Stomach (tissue), 9 donors: ENCODE results near the gene MCM5. TPM values are rescaled to one million over a fixed set of nuclear protein-coding genes. Genes with fewer than 3 reads are reported as not detected.

Experiments
- DNase-seq, 2 donors: peaks; one replicate each; pipeline versions ENCODE4 v3.0.0 to v3.0.0-alpha.2; 2013 to 2019
- H3K27ac ChIP-seq, 5 donors: fragments of 200-600 bp in 4 of 5; sonication (generic) in 4 of 5; one replicate each; pipeline ENCODE4 v1.5.1; 2013 to 2019; ENCODE audit warnings: mild to moderate bottlenecking in 1 of 5, moderate library complexity in 1 of 5
- H3K27me3 ChIP-seq, 3 donors: fragments of 200-600 bp; sonication (generic); one replicate each; pipeline ENCODE4 v1.5.1; 2017 to 2019; ENCODE audit warnings: mixed run types in 1 of 3
- H3K36me3 ChIP-seq, 4 donors: fragments of 200-600 bp; sonication (generic); 1 replicate in 3 of 4; 2 replicates in 1 of 4; pipeline ENCODE4 v1.5.1; 2016 to 2019
- H3K4me1 ChIP-seq, 4 donors: fragments of 200-600 bp; sonication (generic); one replicate each; pipeline ENCODE4 v1.5.1; 2016 to 2019
- H3K4me3 ChIP-seq, 4 donors: fragments of 200-600 bp; sonication (generic) in 3 of 4; one replicate each; pipeline ENCODE4 v1.5.1; 2016 to 2019; ENCODE audit warnings: mild to moderate bottlenecking in 1 of 4
- H3K9me3 ChIP-seq, 4 donors: fragments of 200-600 bp; sonication (generic); one replicate each; pipeline ENCODE4 v1.5.1; 2016 to 2019
- EP300 ChIP-seq: sonication (generic); formaldehyde crosslinking; IDR thresholded peaks from one replicate; pipeline ENCODE4 v1.6.1; 2017; ENCODE audit warnings: antibody characterized with exemption
- POLR2A ChIP-seq, 4 donors: fragments of 450-650 bp; IDR thresholded peaks; one replicate each; pipeline ENCODE4 v1.6.1; 2016; ENCODE audit warnings: antibody characterized with exemption in 4 of 4, control low read depth in 2 of 4, mild to moderate bottlenecking in 1 of 4, moderate library complexity in 1 of 4
- POLR2AphosphoS5 ChIP-seq, 3 donors: sonication (generic); formaldehyde crosslinking; IDR thresholded peaks; one replicate each; pipeline ENCODE4 v1.6.1; 2016; ENCODE audit warnings: antibody characterized with exemption in 3 of 3
- WGBS, 5 donors: extraction: QIAGEN DNeasy Blood & Tissue Kit in 3 of 5; methylation state at CpG; one replicate each; pipeline versions ENCODE4 v1.1.5 to v1.1.7; 2013 to 2018; 5-methylcytosine and 5-hydroxymethylcytosine counted together
- intact Hi-C: fragments of 100-400 bp; cut with DNase I; formaldehyde crosslinking; loops from one replicate; pipeline ENCODE4 v1.15.1; 2023; ENCODE audit warnings: low total_unique reads
- polyA plus RNA-seq, 3 donors: library from polyadenylated mRNA; stranded (reverse); fragments of 200-250 nt; gene quantifications; one replicate each; pipeline ENCODE4 v1.2.3, GENCODE V29; 2013
- total RNA-seq, 5 donors: library from RNA; depleted of rRNA; stranded (reverse); fragments of >200 nt; gene quantifications; one replicate each; pipeline versions ENCODE4 v1.1.0 to v1.2.3, GENCODE V29; 2014 to 2016
- TF ChIP-seq, protein P1 (sequence below), 7 experiments: fragments of 450-650 bp in 4 of 7; fragments of 200-600 bp in 3 of 7; sonication (generic) in 3 of 7; IDR thresholded peaks; one replicate each; pipeline ENCODE4 v1.5.1; 2016 to 2019; ENCODE audit warnings: antibody characterized with exemption in 7 of 7, control low read depth in 2 of 7, mild to moderate bottlenecking in 1 of 7
- donor health status: healthy with polysubstance abuse.
- donor health status: Bipolar disorder and iron deficiency.
- donor health status: healthy.

The MCM5 gene
- total and polyA plus RNA-seq, 8 donors = 13.0 to 74.5 (median 19.1) TPM

DNA sequence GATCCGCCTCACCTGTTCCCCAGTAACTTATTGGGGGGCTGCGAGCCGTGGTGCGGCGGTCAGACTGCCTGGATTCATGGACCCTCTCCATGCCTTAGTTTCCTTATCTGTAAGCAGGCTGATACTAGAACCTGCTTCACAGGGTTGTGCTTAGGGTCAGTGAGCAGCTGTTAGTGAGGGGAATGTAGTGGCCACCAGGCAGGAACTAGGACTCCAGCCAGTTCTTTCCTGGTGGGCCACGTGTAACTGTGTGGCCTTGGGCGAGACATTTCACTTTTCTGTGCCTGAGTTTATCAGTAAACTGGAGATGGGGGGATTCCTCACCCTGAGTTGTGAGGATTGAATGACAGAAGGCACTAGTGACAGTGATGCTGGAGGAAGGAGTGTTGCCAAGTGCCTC, 24.8 kb downstream of the MCM5 start:
- DNase-seq = no peak
- H3K9me3 ChIP-seq = no peaks in the 10 kb centered on the region
- H3K36me3 ChIP-seq = peaks cover 27 to 74% (median 64%) of the 10 kb centered on the region in 4 donors
- no peaks in the 10 kb centered on the region for H3K4me1 ChIP-seq
- TF ChIP-seq, protein P1, sequence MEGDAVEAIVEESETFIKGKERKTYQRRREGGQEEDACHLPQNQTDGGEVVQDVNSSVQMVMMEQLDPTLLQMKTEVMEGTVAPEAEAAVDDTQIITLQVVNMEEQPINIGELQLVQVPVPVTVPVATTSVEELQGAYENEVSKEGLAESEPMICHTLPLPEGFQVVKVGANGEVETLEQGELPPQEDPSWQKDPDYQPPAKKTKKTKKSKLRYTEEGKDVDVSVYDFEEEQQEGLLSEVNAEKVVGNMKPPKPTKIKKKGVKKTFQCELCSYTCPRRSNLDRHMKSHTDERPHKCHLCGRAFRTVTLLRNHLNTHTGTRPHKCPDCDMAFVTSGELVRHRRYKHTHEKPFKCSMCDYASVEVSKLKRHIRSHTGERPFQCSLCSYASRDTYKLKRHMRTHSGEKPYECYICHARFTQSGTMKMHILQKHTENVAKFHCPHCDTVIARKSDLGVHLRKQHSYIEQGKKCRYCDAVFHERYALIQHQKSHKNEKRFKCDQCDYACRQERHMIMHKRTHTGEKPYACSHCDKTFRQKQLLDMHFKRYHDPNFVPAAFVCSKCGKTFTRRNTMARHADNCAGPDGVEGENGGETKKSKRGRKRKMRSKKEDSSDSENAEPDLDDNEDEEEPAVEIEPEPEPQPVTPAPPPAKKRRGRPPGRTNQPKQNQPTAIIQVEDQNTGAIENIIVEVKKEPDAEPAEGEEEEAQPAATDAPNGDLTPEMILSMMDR (IDR thresholded peaks at IDR 0.05) = no peak
- TF ChIP-seq EP300 = no peak
- no peak for TF ChIP-seq POLR2AphosphoS5 (IDR thresholded peaks at IDR 0.05)
- TF ChIP-seq POLR2A (IDR thresholded peaks at IDR 0.05) = no peak
- no peak overlapping the region for H3K4me3 ChIP-seq
- no peak overlapping the region for H3K27ac ChIP-seq
- intact Hi-C loops = no loop called here
- H3K27me3 ChIP-seq = no peaks in the 10 kb centered on the region
- 83 to 92% (median 88%) methylated on average over 7 of the region's 7 CpGs for WGBS, 5 donors

DNA sequence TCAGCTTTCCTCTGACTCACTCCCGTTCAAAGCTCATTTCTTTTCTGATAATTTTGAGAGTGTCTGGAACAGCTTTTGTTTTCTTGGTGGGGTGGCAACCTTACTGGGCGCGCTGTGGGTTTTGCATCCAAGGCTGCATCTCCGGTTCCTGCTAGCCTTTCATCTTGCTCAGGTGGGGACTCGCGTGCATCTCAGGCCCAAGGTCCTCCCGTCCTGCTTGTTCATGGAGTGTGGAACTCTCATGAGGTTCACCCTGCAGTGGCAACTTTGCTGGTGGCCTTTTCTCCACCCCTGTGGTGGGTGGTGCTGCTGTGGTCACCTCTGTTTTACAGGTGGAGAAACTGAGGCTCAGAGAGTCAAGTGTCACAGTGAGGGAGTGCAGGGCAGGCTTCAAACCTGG, 25.6 kb downstream of the MCM5 start:
- TF ChIP-seq, protein P1 (IDR thresholded peaks at IDR 0.05) = no peak
- TF ChIP-seq EP300 = no peak
- H3K27ac ChIP-seq = no peak overlapping the region
- WGBS, 5 donors = 82 to 90% (median 86%) methylated on average over 4 to 7 of the region's 7 CpGs
- peaks cover 0 to under 1% (median under 1%) of the 10 kb centered on the region in 4 donors for H3K4me1 ChIP-seq
- peaks cover 25 to 66% (median 56%) of the 10 kb centered on the region in 4 donors for H3K36me3 ChIP-seq
- H3K4me3 ChIP-seq = no peak overlapping the region
- no peak for DNase-seq
- intact Hi-C loops = no loop called here
- H3K27me3 ChIP-seq = no peaks in the 10 kb centered on the region
- H3K9me3 ChIP-seq = no peaks in the 10 kb centered on the region

DNA sequence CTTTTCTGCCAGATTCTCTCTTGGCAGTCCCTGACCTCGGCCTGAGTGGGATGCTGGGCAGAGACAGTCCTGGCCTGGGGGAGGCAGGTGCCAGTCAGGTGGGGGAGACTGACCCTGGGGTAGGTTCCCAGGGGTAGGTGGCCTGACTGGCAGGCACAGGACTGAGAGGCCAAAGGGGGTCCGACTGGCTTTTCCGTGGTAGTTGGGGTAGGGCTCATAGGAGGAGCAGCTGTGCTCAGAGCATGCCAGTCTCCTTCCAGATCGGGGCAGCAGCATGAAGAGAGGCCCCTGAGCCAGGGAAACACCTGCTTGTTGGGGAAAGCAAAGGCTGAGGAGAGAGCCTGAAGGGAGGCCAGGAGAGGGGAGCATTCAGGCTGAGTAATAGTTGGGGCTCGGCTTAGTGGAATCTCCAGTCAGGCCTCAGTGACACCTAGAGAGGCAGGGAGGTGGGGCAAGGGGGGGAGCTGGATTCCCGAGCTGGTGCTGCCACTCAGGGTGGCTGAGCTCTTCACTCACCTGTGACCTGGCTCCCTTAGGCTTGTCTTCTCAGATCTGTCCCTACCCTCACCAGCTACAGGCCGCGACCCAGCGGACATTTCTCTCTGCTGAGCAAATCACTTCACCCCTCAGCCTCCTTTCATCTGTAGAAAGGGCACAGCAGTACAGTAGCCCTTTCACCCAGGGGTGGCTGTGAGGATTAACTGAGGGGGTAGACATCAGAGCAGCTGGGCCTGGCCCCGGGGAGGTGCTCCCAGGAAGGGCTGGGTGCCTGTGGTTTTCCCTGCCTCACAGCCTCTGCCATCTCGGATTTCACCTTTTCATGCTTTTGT, 26.2 kb downstream of the MCM5 start:
- H3K27me3 ChIP-seq = no peaks in the 10 kb centered on the region
- TF ChIP-seq, protein P1 (IDR thresholded peaks at IDR 0.05) = no peak
- no peak for TF ChIP-seq EP300
- H3K9me3 ChIP-seq = no peaks in the 10 kb centered on the region
- DNase-seq = no peak
- intact Hi-C loops = no loop called here
- WGBS, 5 donors = 78 to 86% (median 81%) methylated on average over 10 to 11 of the region's 11 CpGs
- peaks cover 25 to 59% (median 50%) of the 10 kb centered on the region in 4 donors for H3K36me3 ChIP-seq
- H3K4me3 ChIP-seq = no peak overlapping the region
- H3K27ac ChIP-seq = no peak overlapping the region
- H3K4me1 ChIP-seq = peaks cover 0 to 7% (median 5%) of the 10 kb centered on the region in 4 donors

DNA sequence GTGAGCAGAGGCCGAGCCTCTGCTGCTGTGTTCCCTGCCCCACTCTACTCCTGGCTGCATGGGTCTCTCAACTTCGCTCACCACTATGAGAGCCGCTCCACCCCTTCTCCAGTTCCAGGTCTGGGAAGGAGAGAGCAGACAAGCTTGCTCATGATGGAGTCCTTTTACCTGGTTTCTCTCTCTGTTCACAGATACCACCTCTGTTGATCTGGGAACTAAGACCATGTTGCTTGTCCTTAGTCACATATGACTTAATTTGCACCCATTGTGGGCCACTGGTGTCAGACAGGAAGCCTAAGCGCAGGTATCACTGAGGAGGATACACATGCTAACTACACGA, 26.8 kb downstream of the MCM5 start:
- no peaks in the 10 kb centered on the region for H3K9me3 ChIP-seq
- peaks cover 0 to 13% (median 7%) of the 10 kb centered on the region in 4 donors for H3K4me1 ChIP-seq
- WGBS, 5 donors = 78 to 84% (median 81%) methylated on average over 5 of the region's 5 CpGs
- H3K4me3 ChIP-seq = no peak overlapping the region
- TF ChIP-seq, protein P1 (IDR thresholded peaks at IDR 0.05) = no peak
- TF ChIP-seq POLR2A (IDR thresholded peaks at IDR 0.05) (no peak), EP300 (no peak), POLR2AphosphoS5 (IDR thresholded peaks at IDR 0.05) (no peak)
- no peak overlapping the region for H3K27ac ChIP-seq
- no peak for DNase-seq
- intact Hi-C loops = no loop called here
- H3K36me3 ChIP-seq = peaks cover 19 to 54% (median 44%) of the 10 kb centered on the region in 4 donors
- H3K27me3 ChIP-seq = no peaks in the 10 kb centered on the region
